Smooth muscle cell (in vitro differentiated cells): ENCODE results near the gene AGBL4. TPM values are rescaled to one million over a fixed set of nuclear protein-coding genes. Genes with fewer than 3 reads are reported as not detected.

Source experiments
- DNase-seq: peaks from one replicate; lab custom pipeline; 2025; ENCODE audit not compliant: unreplicated experiment; lab: John Stamatoyannopoulos, UW
- H2AFZ ChIP-seq: fragments of 200-600 bp; sonication (generic); 2 replicates; pipeline ENCODE4 v1.6.0; 2016; ENCODE audit warnings: antibody characterized with exemption, low read depth, mild to moderate bottlenecking
- H3F3A ChIP-seq: fragments of 200-600 bp; sonication (generic); 2 replicates; pipeline ENCODE4 v1.6.0; 2017; ENCODE audit warnings: antibody characterized with exemption, low read depth
- H3K27ac ChIP-seq: fragments of 200-600 bp; sonication (generic); 2 replicates; pipeline ENCODE4 v1.5.1; 2016; ENCODE audit warnings: low read depth, mild to moderate bottlenecking
- H3K27me3 ChIP-seq: fragments of 200-600 bp; sonication (generic); 2 replicates; pipeline ENCODE4 v1.6.1; 2016; ENCODE audit warnings: low read depth, mild to moderate bottlenecking
- H3K36me3 ChIP-seq: fragments of 200-600 bp; sonication (generic); 2 replicates; pipeline ENCODE4 v1.5.1; 2016; ENCODE audit warnings: low read depth
- H3K4me1 ChIP-seq: fragments of 200-600 bp; sonication (generic); 2 replicates; pipeline ENCODE4 v1.5.1; 2016; ENCODE audit warnings: low read depth
- H3K4me2 ChIP-seq: fragments of 200-600 bp; sonication (generic); 2 replicates; pipeline ENCODE4 v1.6.0; 2016; ENCODE audit warnings: mild to moderate bottlenecking
- H3K4me3 ChIP-seq: fragments of 200-600 bp; sonication (generic); 2 replicates; pipeline ENCODE4 v1.5.1; 2016; ENCODE audit warnings: mild to moderate bottlenecking
- H3K79me2 ChIP-seq: fragments of 200-600 bp; sonication (generic); 2 replicates; pipeline ENCODE4 v1.6.0; 2016; ENCODE audit warnings: low read depth, mild to moderate bottlenecking
- H3K9ac ChIP-seq: fragments of 200-600 bp; sonication (generic); 2 replicates; pipeline ENCODE4 v1.6.0; 2016; ENCODE audit warnings: low read depth
- H3K9me3 ChIP-seq: fragments of 200-600 bp; sonication (generic); replicated peaks from 2 replicates; pipeline ENCODE4 v1.5.1; 2016; ENCODE audit warnings: low read depth
- H4K20me1 ChIP-seq: fragments of 200-600 bp; sonication (generic); 2 replicates; pipeline ENCODE4 v1.6.0; 2016; ENCODE audit warnings: low read depth
- WGBS: methylation state at CpG from one replicate; pipeline ENCODE4 v1.1.7; 2016; ENCODE audit warnings: low lambda C conversion rate; 5-methylcytosine and 5-hydroxymethylcytosine counted together
- polyA plus RNA-seq: library from polyadenylated mRNA; unstranded; fragments of >200 nt; fragmentation: Nextera tagmentation; extraction: Ambion mirVana; gene quantifications from 2 replicates; pipeline ENCODE4 v1.2.1, GENCODE V29; 2016
- total RNA-seq: library from RNA; depleted of rRNA; stranded (reverse); fragments of >200 nt; gene quantifications from 2 replicates; pipeline ENCODE4 v1.2.3, GENCODE V29; 2014
- TF ChIP-seq, protein P1 (sequence below): fragments of 200-600 bp; sonication (generic); IDR thresholded peaks from 2 replicates; pipeline ENCODE4 v1.5.1; 2017; ENCODE audit warnings: borderline replicate concordance, mild to moderate bottlenecking, antibody characterized with exemption; ENCODE audit not compliant: insufficient read depth, poor library complexity, severe bottlenecking

AGBL4 gene
- total and polyA plus RNA-seq, 2 experiments from 2014 or later, result 0.29 TPM; not detected in 1

DNA sequence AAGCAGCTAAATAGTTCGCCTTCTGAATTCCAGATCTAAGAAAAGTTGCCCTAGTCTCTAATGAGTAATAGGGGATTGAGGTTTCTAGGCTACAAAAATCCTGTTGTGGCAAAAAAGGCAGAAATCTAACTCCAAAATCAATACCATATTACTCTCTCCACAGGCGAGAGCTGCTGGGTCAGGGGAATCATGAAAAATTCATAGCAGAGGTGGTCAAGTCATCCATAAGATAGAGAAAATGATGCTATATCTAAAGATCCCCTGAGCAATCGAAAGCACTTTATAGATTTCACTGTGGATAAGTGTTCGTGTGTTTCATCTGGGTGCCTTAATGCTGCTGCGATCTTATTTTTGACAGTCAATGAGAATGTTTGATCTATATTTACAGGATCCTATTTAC lies 417.7 kb downstream of the AGBL4 start:
- Histone ChIP-seq H2AFZ (no peak overlapping the region), H4K20me1 (no peaks in the 10 kb centered on the region), H3K4me1 (no peaks in the 10 kb centered on the region), H3K27me3 (no peaks in the 10 kb centered on the region), H3K4me2 (no peak overlapping the region), H3K36me3 (no peaks in the 10 kb centered on the region), H3K27ac (no peak overlapping the region), H3K9me3 (peaks cover 5% of the 10 kb centered on the region), H3K4me3 (no peak overlapping the region), H3K9ac (no peak overlapping the region), H3K79me2 (no peaks in the 10 kb centered on the region), H3F3A (no peaks in the 10 kb centered on the region)
- no peak for DNase-seq
- TF ChIP-seq, protein P1, sequence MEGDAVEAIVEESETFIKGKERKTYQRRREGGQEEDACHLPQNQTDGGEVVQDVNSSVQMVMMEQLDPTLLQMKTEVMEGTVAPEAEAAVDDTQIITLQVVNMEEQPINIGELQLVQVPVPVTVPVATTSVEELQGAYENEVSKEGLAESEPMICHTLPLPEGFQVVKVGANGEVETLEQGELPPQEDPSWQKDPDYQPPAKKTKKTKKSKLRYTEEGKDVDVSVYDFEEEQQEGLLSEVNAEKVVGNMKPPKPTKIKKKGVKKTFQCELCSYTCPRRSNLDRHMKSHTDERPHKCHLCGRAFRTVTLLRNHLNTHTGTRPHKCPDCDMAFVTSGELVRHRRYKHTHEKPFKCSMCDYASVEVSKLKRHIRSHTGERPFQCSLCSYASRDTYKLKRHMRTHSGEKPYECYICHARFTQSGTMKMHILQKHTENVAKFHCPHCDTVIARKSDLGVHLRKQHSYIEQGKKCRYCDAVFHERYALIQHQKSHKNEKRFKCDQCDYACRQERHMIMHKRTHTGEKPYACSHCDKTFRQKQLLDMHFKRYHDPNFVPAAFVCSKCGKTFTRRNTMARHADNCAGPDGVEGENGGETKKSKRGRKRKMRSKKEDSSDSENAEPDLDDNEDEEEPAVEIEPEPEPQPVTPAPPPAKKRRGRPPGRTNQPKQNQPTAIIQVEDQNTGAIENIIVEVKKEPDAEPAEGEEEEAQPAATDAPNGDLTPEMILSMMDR, result no peak
- WGBS, result 61% methylated on average over 5 of the region's 5 CpGs

DNA sequence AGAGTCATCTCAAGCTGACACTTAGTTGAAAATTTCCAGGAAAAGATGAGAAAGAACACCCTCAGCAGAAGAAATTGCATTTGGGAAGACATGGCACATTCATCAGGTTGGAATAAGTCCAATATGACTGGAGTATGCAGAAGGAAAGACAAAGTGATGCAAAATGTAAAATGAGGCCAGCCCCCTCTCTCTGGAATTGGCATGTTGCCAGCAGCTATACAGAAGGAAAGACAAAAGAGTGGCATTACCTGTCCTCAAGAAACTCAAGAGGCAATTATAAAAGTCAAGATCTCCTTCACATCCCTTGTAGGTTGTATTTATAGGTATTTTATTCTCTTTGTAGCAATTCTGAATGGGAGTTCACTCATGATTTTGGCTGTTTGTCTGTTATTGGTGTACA lies 426.3 kb downstream of the AGBL4 start:
- Histone ChIP-seq H3K4me2 (no peak overlapping the region), H2AFZ (no peak overlapping the region)
- TF ChIP-seq, protein P1, result no peak

DNA sequence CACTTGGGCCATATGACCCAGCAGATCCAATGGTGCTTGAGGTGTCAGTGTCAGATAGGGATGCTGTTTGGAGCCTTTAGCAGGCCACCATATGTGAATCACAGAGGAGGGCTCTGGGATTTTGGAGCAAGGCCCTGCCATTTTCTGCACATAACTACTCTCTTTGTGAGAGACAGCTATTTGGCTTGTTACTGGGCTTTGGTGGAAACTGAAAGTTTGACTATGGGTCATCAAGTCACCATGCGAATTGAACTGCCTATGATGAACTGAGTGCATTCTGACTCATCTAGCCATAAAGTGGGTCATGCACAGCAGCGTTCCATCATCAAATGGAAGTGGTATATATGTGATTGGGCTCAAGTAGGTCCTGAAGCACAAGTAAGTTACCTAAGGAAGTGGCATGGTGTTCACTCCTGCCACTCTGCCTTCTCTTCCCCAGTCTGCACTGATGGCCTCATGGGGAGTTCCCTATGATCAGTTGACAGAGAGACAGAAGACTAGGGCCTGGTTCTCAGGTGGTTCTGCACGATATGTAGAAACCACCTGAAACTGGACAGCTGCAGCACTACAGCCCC lies 447.3 kb downstream of the AGBL4 start:
- H3K79me2 ChIP-seq, result no peaks in the 10 kb centered on the region
- H4K20me1 ChIP-seq, result no peaks in the 10 kb centered on the region
- WGBS, result 50% methylated on average over 3 of the region's 3 CpGs
- H2AFZ ChIP-seq, result no peak overlapping the region
- H3K27me3 ChIP-seq, result no peaks in the 10 kb centered on the region
- TF ChIP-seq, protein P1, result no peak
- no peak overlapping the region for H3K9ac ChIP-seq
- no peak overlapping the region for H3K4me2 ChIP-seq
- H3K9me3 ChIP-seq, result peaks cover 2% of the 10 kb centered on the region
- no peaks in the 10 kb centered on the region for H3K4me1 ChIP-seq
- no peaks in the 10 kb centered on the region for H3K36me3 ChIP-seq
- no peaks in the 10 kb centered on the region for H3F3A ChIP-seq
- H3K27ac ChIP-seq, result no peak overlapping the region
- no peak overlapping the region for H3K4me3 ChIP-seq
- no peak for DNase-seq

More for the DNA sequence above, 426.3 kb downstream of the AGBL4 start:
- Histone ChIP-seq H3K79me2 (no peaks in the 10 kb centered on the region), H3K27ac (no peak overlapping the region), H4K20me1 (no peaks in the 10 kb centered on the region), H3K36me3 (no peaks in the 10 kb centered on the region), H3F3A (no peaks in the 10 kb centered on the region), H3K9ac (no peak overlapping the region), H3K27me3 (no peaks in the 10 kb centered on the region), H3K4me3 (no peak overlapping the region), H3K4me1 (no peaks in the 10 kb centered on the region), H3K9me3 (no peaks in the 10 kb centered on the region)
- DNase-seq, result no peak

DNA sequence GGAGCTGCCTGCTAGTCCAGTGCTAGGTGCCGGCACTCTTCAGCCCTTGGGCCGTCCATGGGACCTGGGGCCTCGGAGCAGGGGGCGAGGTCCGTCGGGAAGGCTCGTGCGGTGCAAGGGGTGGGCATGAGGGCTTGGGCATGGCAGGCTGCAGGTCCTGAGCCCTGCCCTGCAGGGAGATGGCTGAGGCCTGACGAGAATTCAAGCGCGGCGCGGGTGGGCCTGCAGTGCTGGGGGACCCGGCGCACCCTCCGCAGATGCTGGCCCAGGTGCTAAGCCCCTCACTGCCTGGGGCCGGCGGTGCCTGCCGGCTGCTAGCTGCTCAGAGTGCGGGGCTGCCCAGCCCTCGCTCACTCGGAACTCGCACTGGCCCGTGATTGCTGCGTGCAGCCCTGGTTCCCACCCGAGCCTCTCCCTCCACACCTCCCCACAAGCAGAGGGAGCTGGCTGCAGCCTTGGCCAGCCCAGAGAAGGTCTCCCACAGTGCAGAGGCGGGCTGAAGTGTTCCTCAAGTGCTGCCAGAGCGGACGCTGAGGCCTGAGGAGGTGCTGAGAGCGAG lies 467.0 kb downstream of the AGBL4 start:
- Histone ChIP-seq H3K9me3 (peaks cover 4% of the 10 kb centered on the region), H3F3A (no peaks in the 10 kb centered on the region)

More for the DNA sequence above, 467.0 kb downstream of the AGBL4 start:
- H3K27me3 ChIP-seq, result no peaks in the 10 kb centered on the region
- no peaks in the 10 kb centered on the region for H3K79me2 ChIP-seq
- H3K9ac ChIP-seq, result no peak overlapping the region
- H3K4me2 ChIP-seq, result no peak overlapping the region
- H3K27ac ChIP-seq, result no peak overlapping the region
- H3K4me1 ChIP-seq, result no peaks in the 10 kb centered on the region
- TF ChIP-seq, protein P1, result no peak
- no peak overlapping the region for H2AFZ ChIP-seq
- H4K20me1 ChIP-seq, result no peaks in the 10 kb centered on the region
- 87% methylated on average over 21 of the region's 30 CpGs for WGBS
- H3K4me3 ChIP-seq, result no peak overlapping the region
- H3K36me3 ChIP-seq, result no peaks in the 10 kb centered on the region
- DNase-seq, result no peak
